NK-92 (cell line): ENCODE results near the gene LHX6.

Experiments used
- DNase-seq: peaks from one replicate; lab custom pipeline; 2025; ENCODE audit not compliant: unreplicated experiment; lab: John Stamatoyannopoulos, UW

Gene LHX6

DNA sequence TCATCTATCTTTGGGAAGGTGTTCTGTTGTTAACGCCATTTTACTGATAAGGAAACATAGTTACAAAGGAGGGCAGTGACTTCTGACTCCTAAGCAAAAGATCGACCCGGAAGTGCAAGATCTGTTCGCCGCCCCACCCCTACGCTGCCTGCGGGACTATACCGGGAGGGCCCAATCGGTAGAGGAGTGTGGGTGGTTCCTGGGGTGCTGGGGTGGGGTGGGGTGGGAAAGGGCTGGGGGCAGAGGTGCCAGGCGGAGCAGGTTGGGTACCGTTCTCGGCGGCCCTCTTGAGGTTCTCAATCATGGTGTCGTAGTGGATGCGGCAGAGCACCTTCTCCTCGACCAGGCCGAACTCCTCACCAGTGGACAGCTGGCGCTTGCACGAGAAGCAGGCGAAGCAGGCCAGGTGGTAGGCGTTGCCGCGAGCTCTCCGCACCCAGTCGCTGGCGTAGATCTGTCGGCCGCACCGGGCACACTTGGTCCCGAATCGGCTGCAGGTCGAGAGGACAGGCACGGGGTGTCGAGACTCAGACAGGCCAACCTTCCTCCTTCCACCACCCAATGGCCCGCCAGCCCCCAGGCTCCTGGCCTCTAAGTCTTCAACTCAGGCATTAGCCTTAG lies 11.8 kb downstream of the LHX6 start:
- no peak for DNase-seq

DNA sequence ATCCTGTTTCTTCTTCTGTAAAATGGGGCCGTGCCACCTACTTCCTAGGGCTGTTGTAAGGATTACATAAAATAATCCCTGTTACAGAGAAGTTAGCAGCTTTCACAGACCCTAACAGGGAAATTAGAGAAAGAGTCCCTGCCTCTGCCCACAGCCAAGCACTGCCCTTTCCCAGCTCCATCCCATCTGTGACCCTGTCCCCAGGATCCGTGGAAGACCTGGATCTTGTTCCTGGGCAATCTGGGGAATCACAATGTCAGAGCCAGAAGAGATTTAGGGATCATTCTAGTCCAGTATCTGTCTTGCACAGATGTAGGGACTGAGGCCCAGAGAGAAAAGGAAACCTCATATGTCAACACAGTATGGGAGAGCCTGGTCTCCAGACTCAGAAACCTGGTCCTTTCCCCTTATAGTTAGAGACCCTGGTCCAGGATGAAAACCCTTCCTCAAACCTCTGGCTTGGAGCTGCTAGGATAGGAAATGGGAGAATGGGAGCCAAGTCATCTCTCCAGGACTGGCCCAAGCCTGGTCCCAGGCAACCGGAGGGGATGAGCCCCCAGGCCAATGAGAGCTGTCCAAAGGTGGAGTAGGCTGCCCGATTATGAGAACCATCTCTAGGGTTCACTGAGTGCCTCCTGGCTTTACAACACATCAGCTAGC lies 12.5 kb downstream of the LHX6 start:
- no peak for DNase-seq

DNA sequence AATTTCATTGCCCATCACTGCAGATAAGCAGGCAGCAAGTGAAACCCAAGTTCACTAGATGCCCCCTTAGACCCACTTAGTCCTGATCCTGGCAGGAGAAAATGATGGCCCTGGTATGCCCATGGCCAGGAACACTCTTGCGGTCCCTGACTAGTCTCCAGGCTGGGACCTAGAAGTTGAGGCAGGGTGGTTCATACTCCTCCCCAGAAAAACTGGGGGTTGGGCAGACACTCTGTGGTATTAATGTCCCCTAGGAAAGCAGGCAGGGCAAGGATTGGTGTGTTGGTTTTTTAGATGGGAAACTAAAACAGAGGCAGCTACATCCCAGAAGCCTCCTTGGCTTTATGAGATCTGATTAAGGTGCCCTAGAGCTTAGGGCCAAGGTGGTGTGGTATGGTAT lies 13.1 kb downstream of the LHX6 start:
- no peak for DNase-seq

DNA sequence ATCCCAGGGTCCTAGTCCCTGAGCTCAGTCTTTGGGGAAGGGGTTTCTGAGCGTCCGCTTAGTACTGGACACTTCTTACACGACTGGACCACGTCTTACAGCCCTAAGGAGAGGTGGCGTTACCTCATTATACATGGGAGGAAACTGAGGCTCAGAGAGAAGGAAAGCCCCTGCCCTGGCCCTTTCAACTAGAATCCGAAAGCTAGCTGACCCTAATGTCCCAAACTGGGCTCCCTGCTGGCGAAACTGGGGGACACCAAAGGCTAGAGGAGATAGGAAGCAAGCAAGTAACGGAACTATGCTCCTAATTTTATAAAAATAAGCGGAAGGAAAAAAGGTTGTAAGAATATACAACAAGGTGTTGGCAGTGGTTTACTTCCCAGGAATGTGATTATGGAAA lies 14.2 kb downstream of the LHX6 start:
- DNase-seq = no peak

DNA sequence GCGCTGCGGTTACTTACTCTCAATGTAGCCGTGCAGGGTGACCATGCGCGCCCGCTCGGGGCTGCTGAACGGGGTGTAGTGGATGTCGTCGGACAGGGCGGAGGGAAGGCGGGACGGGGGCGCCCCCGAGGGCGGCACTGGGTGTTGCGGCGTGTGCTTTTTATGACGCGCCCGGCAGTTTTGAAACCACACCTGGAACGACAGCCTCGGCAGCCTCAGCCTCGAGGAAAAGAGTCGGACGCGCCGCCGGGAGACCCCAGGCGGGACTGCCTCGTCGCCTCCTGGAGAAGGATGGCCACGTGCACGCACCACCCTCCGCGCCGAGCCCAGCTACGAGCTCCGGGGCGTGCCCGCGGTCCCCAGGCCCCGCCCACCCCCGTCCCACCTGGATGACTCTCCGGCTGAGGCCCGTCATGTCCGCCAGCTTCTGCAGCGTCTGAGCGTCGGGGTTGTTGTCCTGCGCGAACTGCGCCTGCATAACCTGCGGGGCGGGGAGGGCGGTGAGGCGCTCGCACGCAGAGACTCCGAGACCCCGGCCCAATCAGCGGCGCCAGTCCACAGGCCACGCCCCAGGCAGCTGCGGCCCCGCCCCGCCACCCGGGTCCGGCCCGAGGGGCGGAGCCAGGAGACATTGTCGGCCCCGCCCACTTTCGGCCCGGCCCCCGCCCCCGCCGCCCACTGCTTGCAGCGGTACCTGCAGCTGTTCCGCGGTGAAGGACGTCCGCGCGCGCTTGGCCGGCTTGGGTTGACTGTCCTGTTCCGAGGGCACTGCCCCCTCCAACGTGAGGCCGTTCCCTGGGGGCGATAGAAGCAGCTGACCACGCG lies 15.0 kb downstream of the LHX6 start:
- no peak for DNase-seq

DNA sequence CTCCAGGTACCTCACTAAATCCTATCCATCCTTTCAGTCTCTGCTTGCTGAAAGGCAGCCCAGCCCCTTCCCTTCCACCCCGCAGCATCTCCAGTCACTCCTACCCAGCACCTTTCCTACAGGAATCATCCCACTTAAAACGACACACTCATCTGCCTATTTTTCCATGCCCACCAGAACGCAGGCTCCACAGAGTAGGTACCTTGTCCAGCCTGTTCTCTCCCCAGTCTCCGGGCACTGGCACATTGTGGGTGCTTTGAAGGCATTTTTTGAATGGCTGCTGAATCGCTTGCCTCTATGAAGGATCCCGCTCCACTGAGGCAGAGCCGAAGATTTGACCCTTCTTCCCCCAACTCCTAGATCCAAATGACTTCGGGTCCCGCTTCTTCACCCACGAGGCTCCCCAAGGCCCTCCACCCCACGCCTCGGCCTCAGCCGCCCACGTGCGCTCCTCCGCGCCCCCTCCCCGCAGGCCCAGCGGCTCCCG lies 15.6 kb downstream of the LHX6 start:
- no peak for DNase-seq

DNA sequence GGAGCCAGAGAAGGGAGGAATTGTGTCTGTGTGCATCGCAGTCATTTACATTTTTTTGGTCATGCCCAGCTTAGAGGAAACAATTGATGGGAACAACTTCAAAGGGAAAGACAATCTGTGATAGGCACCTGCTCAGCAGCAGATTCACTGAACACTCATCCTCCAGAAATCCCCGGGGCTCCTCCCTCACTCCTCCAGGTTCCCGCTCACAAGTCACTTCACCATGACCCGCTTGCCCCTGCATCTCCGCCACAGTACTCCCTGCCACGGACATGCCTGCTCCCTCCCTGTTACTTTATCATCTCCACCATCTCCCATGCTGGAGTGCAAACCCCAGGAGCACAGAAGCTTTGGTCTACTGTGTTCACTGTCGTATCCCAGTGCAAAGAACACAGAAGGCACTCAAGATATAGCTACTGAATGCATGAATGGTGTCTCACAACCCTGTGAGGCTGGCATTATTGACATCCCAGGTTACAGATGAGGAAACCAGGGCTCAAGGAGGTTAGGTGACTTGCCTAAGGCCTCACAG lies 16.2 kb downstream of the LHX6 start:
- DNase-seq = no peak

DNA sequence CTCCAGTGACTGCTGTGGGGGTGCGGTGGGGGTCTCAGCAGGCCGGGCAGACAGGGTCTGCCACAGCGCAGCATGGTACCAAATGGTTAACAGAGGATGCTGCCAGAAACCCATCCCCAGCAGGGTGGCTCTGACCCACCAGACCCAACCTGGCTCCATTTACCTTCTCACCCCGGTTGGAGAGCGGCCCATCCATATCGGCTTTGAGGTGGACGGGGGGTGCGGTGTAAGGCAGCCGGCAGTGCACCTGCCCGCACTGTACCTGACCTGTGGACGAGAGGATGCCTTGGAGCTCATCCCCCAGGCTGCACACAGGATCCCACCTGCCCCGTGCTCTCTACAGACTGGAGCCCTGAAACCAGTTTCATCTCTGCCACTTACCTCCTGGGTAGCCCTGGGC lies 19.3 kb downstream of the LHX6 start:
- no peak for DNase-seq

DNA sequence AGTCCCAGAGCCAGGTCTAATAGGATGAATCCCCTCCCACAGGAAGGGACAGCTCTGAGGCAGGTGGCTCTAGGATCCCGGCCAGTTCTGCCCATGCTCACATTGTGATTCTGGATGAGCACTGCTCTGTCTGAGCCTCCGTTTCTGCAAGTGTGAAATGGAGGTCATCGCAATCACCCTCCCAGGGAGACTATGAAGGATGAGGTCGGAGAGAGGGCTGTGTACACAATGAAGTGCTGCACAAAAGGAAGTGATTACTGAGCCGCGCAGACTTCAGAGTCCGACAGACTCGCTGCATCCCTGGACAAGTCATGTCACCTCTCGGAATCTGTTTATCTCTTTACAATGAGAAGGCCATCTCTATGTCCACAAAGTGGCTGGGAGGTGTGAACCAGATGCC lies 21.7 kb downstream of the LHX6 start:
- no peak for DNase-seq

DNA sequence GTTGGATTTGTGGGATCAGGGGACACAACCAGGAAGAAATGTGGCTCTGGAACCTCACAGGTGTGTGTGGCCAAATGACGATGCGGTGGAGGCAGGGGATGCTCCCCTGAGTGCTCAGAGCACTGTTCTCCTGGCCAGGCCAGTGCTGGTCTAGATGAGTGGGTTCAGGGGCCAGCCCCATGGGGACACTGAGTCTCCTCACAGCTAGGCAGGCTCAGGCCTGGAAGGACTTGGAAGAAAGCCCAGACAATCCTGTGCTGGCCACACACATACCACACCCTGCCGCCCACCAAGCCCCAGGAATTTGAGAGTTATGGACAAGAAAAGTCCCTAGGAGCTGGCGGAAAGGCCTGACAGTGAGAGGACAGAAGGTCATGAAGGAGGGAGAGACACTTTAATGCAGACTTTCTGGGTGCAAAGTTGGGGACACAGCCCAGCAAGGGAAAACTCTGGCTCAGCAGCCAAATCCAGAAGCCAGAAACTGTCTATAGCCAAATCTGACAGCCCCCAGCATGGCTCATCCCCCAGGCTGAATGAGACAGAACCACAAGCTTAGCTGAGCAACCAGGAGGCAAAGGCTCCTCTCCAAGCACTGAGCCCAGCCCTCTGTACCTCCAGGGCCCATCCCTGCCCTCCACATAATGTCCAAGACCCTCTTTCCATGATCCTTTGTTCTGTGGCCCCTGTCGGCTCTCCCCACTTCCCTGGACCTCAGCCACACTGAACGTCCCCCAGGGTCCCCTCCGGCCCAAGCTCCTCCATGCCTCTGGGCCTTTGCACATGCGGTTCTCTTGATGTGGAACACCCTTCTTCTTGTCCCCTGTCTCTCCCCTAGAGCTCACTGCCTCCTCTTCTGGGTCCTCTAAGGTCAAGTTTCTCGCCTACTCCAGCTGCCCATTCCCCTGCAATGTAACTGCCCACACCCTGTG lies 22.4 kb downstream of the LHX6 start:
- DNase-seq = no peak

DNA sequence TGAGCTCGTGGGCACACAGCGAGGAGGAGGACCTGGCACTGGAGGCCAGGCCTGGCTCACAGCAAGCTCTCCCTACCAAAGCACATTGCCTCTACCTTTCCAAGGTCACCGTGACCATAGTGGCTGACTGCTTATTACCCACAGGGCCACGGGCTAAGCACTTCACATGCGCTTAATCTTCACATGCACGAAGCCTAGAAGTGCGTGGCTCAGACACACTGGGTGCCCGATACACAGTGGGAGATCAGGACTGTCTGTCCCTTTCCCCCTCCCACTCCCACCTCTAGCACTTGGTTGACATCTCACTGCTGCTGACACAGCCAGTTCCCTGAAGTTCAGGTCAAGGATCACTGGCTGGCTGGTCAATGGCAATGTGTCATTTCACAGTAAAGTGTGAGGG lies 23.6 kb downstream of the LHX6 start:
- DNase-seq = no peak

DNA sequence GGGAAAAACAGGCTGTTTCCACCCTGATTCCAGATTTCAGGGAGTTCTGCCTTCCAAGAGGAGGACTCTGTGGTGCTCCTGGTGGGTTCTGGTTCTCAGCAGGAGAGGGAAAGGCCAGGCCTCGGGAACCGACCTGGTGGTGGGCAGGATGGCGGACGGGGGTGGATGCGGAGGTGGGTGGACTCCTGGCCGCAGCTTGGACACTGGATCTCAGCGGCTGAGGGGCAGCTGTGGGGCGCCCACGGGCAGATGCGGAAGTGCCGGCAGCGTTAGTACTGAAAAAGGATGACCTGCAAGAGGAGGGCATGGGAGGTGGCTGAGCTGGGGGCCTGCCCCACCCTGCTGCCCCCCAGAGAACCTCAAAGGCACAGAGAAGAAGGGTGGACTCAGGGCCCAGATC lies 24.3 kb downstream of the LHX6 start:
- no peak for DNase-seq

DNA sequence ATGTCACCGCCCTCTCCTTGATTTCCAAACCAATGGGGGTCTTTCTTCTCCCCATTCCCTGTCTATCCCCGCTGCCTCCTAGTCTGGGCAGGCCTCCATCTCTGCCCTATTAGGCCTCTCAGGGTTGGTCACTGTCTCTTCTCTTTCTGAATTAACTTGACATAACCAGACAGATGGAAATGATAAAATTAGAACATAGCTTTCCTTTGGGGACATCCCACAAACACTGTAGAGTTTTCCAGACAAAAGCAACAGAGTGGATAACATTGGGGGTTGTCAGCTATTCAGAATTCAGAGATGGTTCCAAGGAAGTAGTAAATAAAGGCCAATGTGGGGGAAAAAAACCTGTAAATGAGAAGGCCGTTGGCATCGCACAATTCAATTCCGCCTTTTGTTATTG lies 24.7 kb downstream of the LHX6 start:
- no peak for DNase-seq

DNA sequence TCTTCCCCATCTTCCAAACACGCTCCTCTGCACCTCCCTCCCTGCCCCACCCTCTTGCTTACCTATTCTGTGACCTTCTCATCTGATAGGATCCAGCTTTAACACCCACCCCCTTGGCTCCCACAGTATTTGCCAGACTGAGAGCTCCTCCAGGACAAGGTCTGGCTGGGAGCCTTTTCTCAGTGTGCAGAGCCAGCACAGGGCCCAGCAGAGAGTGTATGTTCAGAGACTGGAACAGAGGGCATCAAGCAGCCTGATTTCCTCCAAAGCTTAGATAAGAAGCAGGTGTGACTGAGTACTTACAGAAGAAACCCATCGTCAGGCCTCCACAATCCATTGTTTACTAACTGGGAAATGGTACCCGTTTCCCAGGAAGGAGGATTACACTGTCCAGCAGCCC lies 26.6 kb downstream of the LHX6 start:
- no peak for DNase-seq

DNA sequence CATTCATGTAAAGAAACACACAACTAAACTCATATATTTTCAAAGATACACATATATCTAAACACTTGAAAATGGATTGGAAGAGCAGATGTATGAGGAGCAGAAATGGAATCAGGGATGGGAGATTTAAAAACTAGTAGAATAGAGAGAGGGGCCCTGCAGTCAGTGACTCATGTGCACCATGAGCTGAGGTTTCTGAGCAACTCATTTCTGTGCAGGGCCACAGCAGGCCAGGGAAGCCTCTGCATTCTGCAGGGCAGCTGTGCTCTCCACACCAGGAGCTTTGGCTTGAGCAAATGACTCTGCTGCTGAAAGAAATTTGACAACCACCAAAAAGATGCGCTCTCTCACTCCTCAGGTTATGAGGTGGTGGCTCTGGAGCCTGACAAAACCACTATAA lies 27.1 kb downstream of the LHX6 start:
- no peak for DNase-seq

DNA sequence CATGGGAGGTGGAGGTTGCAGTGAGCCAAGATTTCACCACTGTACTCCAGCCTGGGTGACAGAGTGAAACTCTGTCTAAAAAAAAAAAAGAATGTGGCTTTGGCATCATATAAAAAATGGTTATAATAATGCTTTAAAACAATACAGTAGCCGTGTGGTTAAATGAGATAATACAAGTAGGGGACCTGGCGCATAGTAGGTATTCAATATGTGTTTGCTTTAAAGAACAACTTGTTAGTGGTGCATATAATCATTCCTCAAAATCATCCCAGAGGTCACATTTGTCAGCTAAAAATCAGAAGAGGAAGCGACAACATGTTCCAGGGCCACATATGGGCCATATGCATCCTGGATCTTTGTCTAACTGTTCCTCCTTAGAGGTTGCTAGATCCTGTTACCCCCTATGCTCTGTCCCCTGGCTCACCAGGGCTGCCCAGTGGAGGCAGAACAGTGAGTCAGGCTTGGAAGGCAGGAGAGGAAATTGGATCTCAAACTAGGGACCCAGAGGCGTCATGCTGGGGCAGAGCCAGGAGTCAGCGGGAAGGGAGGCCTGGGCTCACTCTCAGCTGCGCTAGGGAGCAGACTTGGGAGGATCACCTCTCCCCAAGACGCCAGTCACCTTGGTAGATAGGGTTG lies 27.7 kb downstream of the LHX6 start:
- DNase-seq = no peak

DNA sequence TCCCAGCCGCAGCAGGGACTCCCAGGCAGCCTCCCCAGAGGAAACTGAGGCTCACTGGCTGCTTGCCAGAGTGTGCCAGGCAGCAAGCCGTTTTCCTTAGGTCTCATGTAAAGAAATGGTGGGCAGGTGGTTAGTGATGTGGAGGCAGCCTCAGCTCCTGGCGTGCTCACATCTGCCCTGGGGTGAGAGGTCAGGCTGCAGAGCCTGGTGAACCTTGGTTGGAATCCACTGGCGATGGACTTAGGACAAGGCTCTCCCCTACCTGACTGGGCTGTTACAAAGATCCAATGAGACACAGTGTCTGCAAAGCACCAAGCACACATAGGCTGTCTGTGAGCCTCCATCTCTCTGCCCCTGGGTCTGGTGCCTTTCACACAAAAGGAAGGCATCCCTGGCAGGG lies 30.9 kb downstream of the LHX6 start:
- DNase-seq = no peak

DNA sequence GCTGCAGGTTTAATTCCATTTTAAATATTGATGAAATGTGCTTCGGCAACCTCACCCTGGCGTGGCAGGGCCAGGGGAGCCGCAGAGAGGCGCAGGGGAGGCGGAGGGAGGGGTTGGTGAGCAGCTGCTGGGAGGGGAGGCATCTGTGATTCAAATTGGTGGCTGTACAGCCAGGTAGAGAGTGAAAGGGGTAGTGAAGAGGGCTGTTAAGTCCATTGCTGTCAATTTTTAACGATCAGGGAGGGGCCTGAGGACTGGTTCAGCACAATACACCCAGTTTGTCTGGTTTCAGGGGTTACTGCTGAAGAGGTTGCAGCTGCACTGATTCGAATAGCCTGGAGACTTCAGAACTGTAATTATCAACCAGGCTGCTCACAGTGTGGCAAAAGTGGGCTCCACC lies 31.3 kb downstream of the LHX6 start:
- DNase-seq = no peak

DNA sequence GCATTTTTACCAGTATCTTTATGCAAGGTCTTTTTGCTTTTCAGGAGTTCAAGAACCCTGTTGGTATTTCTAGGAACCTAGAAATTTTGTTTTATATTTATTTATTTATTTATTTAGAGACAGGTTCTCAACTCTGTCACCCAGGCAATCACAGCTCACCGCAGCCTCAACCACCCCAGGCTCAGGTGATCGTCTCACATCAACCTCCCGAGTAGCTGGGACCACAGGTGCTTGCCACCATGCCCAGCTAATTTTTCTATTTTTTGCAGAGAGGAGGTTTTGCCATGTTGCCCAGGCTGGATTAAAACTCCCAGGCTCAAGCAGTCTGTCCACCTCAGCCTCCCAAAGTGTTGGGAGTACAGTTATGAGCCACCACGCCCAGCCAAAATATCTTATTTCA lies 32.9 kb downstream of the LHX6 start:
- no peak for DNase-seq

DNA sequence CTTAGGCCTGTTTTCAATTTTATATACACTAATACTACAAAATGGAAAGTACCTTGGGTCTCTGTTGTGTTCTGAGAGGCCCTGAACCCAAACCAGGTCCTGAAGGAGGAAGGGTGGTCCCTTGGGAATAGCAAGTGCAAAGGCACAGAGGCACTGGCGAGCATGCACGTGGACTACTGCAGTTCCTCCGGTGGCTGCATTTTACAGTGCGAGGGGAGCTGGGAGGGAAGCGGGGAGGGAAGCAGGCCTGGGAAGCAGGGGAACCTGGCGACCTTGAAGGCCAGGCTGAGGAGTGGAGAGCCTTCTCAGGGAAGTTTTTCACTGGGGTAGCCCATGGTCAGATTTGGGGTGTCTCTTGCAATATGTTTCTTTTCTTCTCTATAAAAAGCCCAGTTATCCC lies 35.1 kb downstream of the LHX6 start:
- DNase-seq = no peak
